Measurements from ENCODE around the gene KRTAP10-9.
A peak's percentile ranks its signal among the peaks of the same experiment; 100 is the strongest.

KRTAP10-9 gene

GRCh38 chr21:44650973-44651675, 24.2 kb downstream of the KRTAP10-9 start:
- no peak for TF ChIP-seq Cebpa-rat (IDR thresholded peaks at IDR 0.05)
- Histone ChIP-seq H3K4me2 (peak overlapping the region in 7 of 11 experiments; percentile 15 to 45 (median 20); a peak in 10 of 22 replicates), H3K27me3 (no peaks in the 10 kb centered on the region), H3K4me1 (peaks cover 0 to 72% (median 53%) of the 10 kb centered on the region in 10 experiments; a peak in 17 of 20 replicates), H3K9ac (no peak overlapping the region), H4K20me1 (no peaks in the 10 kb centered on the region), H3K9me3 (replicated peaks in 1 of 11) (peaks cover 23 to 69% (median 54%) of the 10 kb centered on the region in 11 experiments), H3K4me3 (no peak overlapping the region), H3K27ac (0 out of 22 replicates have a peak overlapping the region, but pooled peaks of 1 of the 11 experiments have one; percentile 13), H3K36me3 (peaks cover 0 to 1% (median 0%) of the 10 kb centered on the region in 11 experiments; a peak in 2 of 22 replicates)

GRCh38 chr21:44653123-44653522, 26.2 kb downstream of the KRTAP10-9 start:
- no peak overlapping the region for H3K9ac ChIP-seq
- H3K27ac ChIP-seq: 0 out of 22 replicates have a peak overlapping the region, but pooled peaks of 2 of the 11 experiments have one; percentile 21 to 24
- peaks cover 34 to 86% (median 66%) of the 10 kb centered on the region in 11 experiments for H3K9me3 ChIP-seq (replicated peaks in 1 of 11)
- H3K4me1 ChIP-seq: peaks cover 13 to 76% (median 57%) of the 10 kb centered on the region in 10 experiments
- peak overlapping the region in 7 of 11 experiments; percentile 3 to 67 (median 57); a peak in 11 of 22 replicates for H3K4me2 ChIP-seq
- H3K4me3 ChIP-seq: no peak overlapping the region
- no peaks in the 10 kb centered on the region for H3K27me3 ChIP-seq
- H4K20me1 ChIP-seq: no peaks in the 10 kb centered on the region
- TF ChIP-seq Cebpa-rat (IDR thresholded peaks at IDR 0.05): no peak
- H3K36me3 ChIP-seq: peaks cover 0 to 5% (median 0%) of the 10 kb centered on the region in 11 experiments; a peak in 2 of 22 replicates

GRCh38 chr21:44653656-44654575, 27.0 kb downstream of the KRTAP10-9 start:
- H3K27me3 ChIP-seq: no peaks in the 10 kb centered on the region

GRCh38 chr21:44654576-44655175, 27.8 kb downstream of the KRTAP10-9 start, which contains the start of gene KRTAP12-4:
Gene KRTAP12-4, minus strand, starts transcription at chr21:44654659. Its CDS starts 45 bp downstream, at chr21:44654614.
- Histone ChIP-seq H3K4me2 (peak within 1 kb of the TSS in 8 of 11 experiments; percentile 19 to 67 (median 53); a peak in 15 of 22 replicates), H3K4me1 (peaks cover 28 to 73% (median 58%) of the 10 kb centered on the region in 10 experiments), H3K9ac (no peak within 1 kb of the TSS), H3K27ac (peak within 1 kb of the TSS in 5 of 11 experiments; percentile 2 to 43 (median 24); a peak in 6 of 22 replicates), H3K9me3 (replicated peaks in 1 of 11) (peaks cover 31 to 96% (median 68%) of the 10 kb centered on the region in 11 experiments), H4K20me1 (no peaks in the 10 kb centered on the region), H3K4me3 (no peak within 1 kb of the TSS; a peak in 1 of 20 replicates), H3K27me3 (no peaks in the 10 kb centered on the region), H3K36me3 (peaks cover 0 to 5% (median 0%) of the 10 kb centered on the region in 11 experiments; a peak in 2 of 22 replicates)
- no peak for TF ChIP-seq Cebpa-rat (IDR thresholded peaks at IDR 0.05)

More at GRCh38 chr21:44653656-44654575, 27.0 kb downstream of the KRTAP10-9 start:
- H4K20me1 ChIP-seq: no peaks in the 10 kb centered on the region
- H3K4me2 ChIP-seq: peak overlapping the region in 8 of 11 experiments; percentile 19 to 67 (median 53); a peak in 15 of 22 replicates
- H3K4me3 ChIP-seq: no peak overlapping the region; a peak in 1 of 20 replicates
- H3K36me3 ChIP-seq: peaks cover 0 to 5% (median 0%) of the 10 kb centered on the region in 11 experiments; a peak in 2 of 22 replicates
- H3K9me3 ChIP-seq (replicated peaks in 1 of 11): peaks cover 34 to 94% (median 69%) of the 10 kb centered on the region in 11 experiments
- no peak for TF ChIP-seq Cebpa-rat (IDR thresholded peaks at IDR 0.05)
- H3K4me1 ChIP-seq: peaks cover 21 to 76% (median 59%) of the 10 kb centered on the region in 10 experiments
- H3K27ac ChIP-seq: peak overlapping the region in 5 of 11 experiments; percentile 2 to 43 (median 24); a peak in 6 of 22 replicates
- H3K9ac ChIP-seq: no peak overlapping the region

GRCh38 chr21:44656868-44657267, 30.0 kb downstream of the KRTAP10-9 start:
- Histone ChIP-seq H3K9ac (no peak overlapping the region), H3K4me2 (peak overlapping the region; percentile 59 to 89 (median 68); a peak in 21 of 22 replicates), H3K27me3 (no peaks in the 10 kb centered on the region), H3K27ac (peak overlapping the region in 9 of 11 experiments; percentile 10 to 70 (median 65); a peak in 13 of 22 replicates), H3K9me3 (replicated peaks in 1 of 11) (peaks cover 30 to 88% (median 59%) of the 10 kb centered on the region in 11 experiments), H3K36me3 (peaks cover 0 to 5% (median 0%) of the 10 kb centered on the region in 11 experiments; a peak in 2 of 22 replicates), H4K20me1 (no peaks in the 10 kb centered on the region), H3K4me3 (peak overlapping the region in 1 of 10 experiments; percentile 22; a peak in 1 of 20 replicates), H3K4me1 (peaks cover 29 to 59% (median 49%) of the 10 kb centered on the region in 10 experiments)
- no peak for TF ChIP-seq Cebpa-rat (IDR thresholded peaks at IDR 0.05)

GRCh38 chr21:44657635-44658540, 31.0 kb downstream of the KRTAP10-9 start, which contains the start of gene KRTAP12-3:
Gene KRTAP12-3, plus strand, starts transcription at chr21:44657932. Its CDS starts 48 bp downstream, at chr21:44657980.
- Histone ChIP-seq H3K9ac (peak within 1 kb of the TSS in 8 of 11 experiments; percentile 4 to 47 (median 29); a peak in 8 of 22 replicates), H3K9me3 (replicated peaks in 1 of 11) (peaks cover 31 to 78% (median 49%) of the 10 kb centered on the region in 11 experiments), H3K4me1 (peaks cover 29 to 50% (median 46%) of the 10 kb centered on the region in 10 experiments), H3K27me3 (no peaks in the 10 kb centered on the region), H3K36me3 (peaks cover 0 to 5% (median 0%) of the 10 kb centered on the region in 11 experiments; a peak in 2 of 22 replicates), H3K4me2 (peak within 1 kb of the TSS; percentile 59 to 89 (median 68)), H3K4me3 (peak within 1 kb of the TSS in 3 of 10 experiments; percentile 6 to 22 (median 19); a peak in 1 of 20 replicates), H3K27ac (peak within 1 kb of the TSS in 10 of 11 experiments; percentile 29 to 70 (median 64); a peak in 17 of 22 replicates), H4K20me1 (no peaks in the 10 kb centered on the region)
- TF ChIP-seq Cebpa-rat (IDR thresholded peaks at IDR 0.05): no peak

- H3K9ac ChIP-seq: peak overlapping the region in 5 of 11 experiments; percentile 4 to 47 (median 35); a peak in 6 of 22 replicates
- no peaks in the 10 kb centered on the region for H3K27me3 ChIP-seq
- peaks cover 0 to 5% (median 0%) of the 10 kb centered on the region in 11 experiments; a peak in 2 of 22 replicates for H3K36me3 ChIP-seq
- H3K27ac ChIP-seq: peak overlapping the region in 10 of 11 experiments; percentile 29 to 70 (median 64); a peak in 17 of 22 replicates
- 0 out of 20 replicates have a peak overlapping the region, but pooled peaks of 2 of the 10 experiments have one; percentile 6 to 19 for H3K4me3 ChIP-seq
- H4K20me1 ChIP-seq: no peaks in the 10 kb centered on the region
- H3K4me2 ChIP-seq: peak overlapping the region; percentile 59 to 89 (median 68)
- peaks cover 29 to 44% (median 42%) of the 10 kb centered on the region in 10 experiments for H3K4me1 ChIP-seq
- peak in 4 of 11 experiments; percentile 18 to 57 (median 28); a peak in 3 of 22 replicates for TF ChIP-seq Cebpa-rat (IDR thresholded peaks at IDR 0.05)
- H3K9me3 ChIP-seq (replicated peaks in 1 of 11): peaks cover 34 to 72% (median 47%) of the 10 kb centered on the region in 11 experiments
Measured at GRCh38 chr21:44658541-44658910, 31.6 kb downstream of the KRTAP10-9 start.

Data from BLaER1 treated with 17β-estradiol and CSF1 and Interleukin-3, amounts not matched to agents 10 nM and 100 nM (cell line).